Hindlimb muscle (tissue), 1 donor: ENCODE results near the gene CST9L. TPM values are rescaled to one million over a fixed set of nuclear protein-coding genes. Genes with fewer than 3 reads are reported as not detected.
"Not testable (repeated sequence)": the region's sequence is repeated elsewhere in the genome, so short reads cannot be mapped to it uniquely, and the experiment has no call there.

ENCODE experiments used
- DNase-seq: peaks from one replicate; pipeline ENCODE4 v3.0.0-alpha.2; 2013
- polyA plus RNA-seq: library from polyadenylated mRNA; unstranded; fragments of 120-200 nt; gene quantifications from one replicate; pipeline ENCODE4 v1.2.1, GENCODE V29; 2013; ENCODE audit not compliant: insufficient read length

Gene CST9L
- polyA plus RNA-seq, 1 donor, result not detected

- DNase-seq, result no peak
These were observed 18.6 kb upstream of the CST9L start for GRCh38 chr20:23586735-23587525.

GRCh38 chr20:23585808-23586734 lies 17.8 kb upstream of the CST9L start:
- no peak for DNase-seq

- no peak for DNase-seq
These were observed 17.1 kb upstream of the CST9L start for GRCh38 chr20:23585449-23585807.

- no peak for DNase-seq
These were observed 16.3 kb upstream of the CST9L start for GRCh38 chr20:23584434-23585199.

GRCh38 chr20:23583526-23583925 lies 15.2 kb upstream of the CST9L start:
- no peak for DNase-seq

GRCh38 chr20:23582293-23582692 lies 14.0 kb upstream of the CST9L start:
- DNase-seq, result no peak

- not testable (repeated sequence) for DNase-seq
These were observed 13.5 kb upstream of the CST9L start for GRCh38 chr20:23581833-23582232.

- no peak for DNase-seq
These were observed 6.7 kb upstream of the CST9L start for GRCh38 chr20:23574977-23575376.

GRCh38 chr20:23570178-23570760 lies 2.0 kb upstream of the CST9L start:
- no peak for DNase-seq

- no peak for DNase-seq
These were observed 1.3 kb upstream of the CST9L start for GRCh38 chr20:23569570-23569969.

- DNase-seq, result no peak
These were observed 667 bp upstream of the CST9L start for GRCh38 chr20:23568971-23569330.

- DNase-seq, result no peak
These were observed 1.9 kb downstream of the CST9L start for GRCh38 chr20:23566199-23566932.

GRCh38 chr20:23565503-23566045 lies 2.7 kb downstream of the CST9L start:
- DNase-seq, result no peak

GRCh38 chr20:23564927-23565326 lies 3.4 kb downstream of the CST9L start:
- DNase-seq, result no peak

GRCh38 chr20:23562721-23563342 lies 5.5 kb downstream of the CST9L start:
- DNase-seq, result no peak

- no peak for DNase-seq
These were observed 13.9 kb downstream of the CST9L start for GRCh38 chr20:23554401-23554800.

GRCh38 chr20:23551786-23552185 lies 16.5 kb downstream of the CST9L start:
- DNase-seq, result no peak

- DNase-seq, result no peak
These were observed 16.9 kb downstream of the CST9L start for GRCh38 chr20:23551383-23551782.

GRCh38 chr20:23550227-23550626 lies 18.1 kb downstream of the CST9L start:
- no peak for DNase-seq

GRCh38 chr20:23548408-23548807 lies 19.9 kb downstream of the CST9L start:
- no peak for DNase-seq

GRCh38 chr20:23547613-23548012 lies 20.7 kb downstream of the CST9L start:
- no peak for DNase-seq
